Germinal center (tissue), 1 donor: ENCODE measurements around the gene IGSF11.
"Not testable (repeated sequence)": the region's sequence is repeated elsewhere in the genome, so short reads cannot be mapped to it uniquely, and the experiment has no call there.

Experiments used
- DNase-seq: peaks from one replicate; pipeline ENCODE4 v3.0.0; 2012; ENCODE audit warnings: mixed read lengths, low spot score

Gene IGSF11

DNA sequence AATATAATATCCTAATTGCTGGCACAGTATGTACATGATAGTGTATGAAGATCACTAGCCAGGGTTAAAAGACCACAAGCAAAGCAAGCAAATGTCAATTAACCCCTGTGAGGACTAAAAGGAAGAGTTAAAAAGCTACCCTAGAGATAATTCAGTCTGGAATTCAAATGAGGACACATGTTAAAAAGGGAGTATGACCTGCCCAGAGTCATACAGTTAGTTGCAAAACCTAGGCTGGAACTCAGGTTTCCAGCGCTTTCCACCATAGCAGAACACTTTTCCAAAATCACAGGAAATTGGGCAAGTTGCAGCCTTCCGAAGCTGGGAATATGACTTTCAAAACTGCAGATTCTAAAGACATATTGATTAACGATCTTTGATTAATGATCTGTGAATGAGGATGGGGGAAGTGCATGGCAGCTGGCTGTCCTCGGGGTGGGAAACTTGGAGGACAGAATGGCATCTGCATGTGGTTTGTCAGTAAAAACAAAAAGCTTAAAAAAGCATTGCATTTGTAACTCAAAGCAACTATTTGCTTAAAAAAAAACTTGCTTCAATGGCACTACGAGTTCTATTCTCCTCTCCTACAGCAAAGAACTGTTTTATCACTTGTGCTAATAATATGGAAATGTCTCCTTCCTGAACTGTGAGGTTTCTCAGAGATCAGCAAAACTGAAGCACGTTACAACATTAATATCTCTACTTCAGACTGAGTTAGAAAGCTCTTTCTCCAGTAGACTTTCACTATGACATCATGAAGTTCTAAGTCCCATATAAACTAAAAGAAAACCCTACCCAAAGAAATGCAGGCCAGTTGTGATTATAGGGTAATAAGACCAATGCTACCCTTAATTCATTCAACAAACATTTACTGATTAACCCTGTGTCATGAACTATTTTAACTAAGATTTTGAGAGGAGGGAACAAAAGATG is 46.2 kb downstream of the IGSF11 start:
- no peak for DNase-seq

DNA sequence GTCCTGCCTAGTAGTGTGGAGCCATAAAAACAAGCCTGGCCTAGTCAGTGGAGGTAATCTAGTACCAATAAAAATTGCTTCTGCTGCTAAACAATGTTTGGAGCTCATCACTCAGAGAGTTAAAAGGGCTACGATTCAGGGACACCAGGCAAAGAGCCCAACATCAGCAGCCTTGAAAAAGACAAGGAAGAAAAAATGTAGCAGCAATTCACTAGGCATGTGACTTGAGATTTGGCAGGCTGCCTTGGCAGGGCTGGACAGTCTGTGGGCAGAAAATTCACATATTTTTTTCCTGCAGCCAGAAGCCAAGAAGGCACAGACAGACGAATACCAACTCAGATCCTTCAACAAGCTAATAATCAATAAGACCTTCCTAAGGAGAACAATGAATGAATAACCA is 47.2 kb downstream of the IGSF11 start:
- DNase-seq = no peak

DNA sequence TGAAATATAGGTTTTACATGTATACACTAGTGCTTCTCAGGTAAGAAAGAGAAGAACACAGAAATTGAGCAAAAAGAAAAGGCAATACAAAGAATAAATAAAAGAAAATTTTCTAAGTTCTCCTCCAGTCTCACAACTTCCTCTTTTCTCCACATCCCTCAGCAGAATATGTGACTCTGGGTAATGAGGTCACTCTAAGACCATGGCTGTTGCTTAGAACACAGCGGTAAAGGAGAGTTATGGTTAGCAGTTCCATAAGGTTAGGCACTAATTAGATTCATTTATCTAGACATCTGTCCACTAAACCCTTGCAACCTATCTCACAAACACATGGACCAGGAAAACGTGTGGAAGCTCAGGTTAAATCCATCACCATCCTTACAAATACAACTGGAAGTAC is 47.9 kb downstream of the IGSF11 start:
- no peak for DNase-seq

DNA sequence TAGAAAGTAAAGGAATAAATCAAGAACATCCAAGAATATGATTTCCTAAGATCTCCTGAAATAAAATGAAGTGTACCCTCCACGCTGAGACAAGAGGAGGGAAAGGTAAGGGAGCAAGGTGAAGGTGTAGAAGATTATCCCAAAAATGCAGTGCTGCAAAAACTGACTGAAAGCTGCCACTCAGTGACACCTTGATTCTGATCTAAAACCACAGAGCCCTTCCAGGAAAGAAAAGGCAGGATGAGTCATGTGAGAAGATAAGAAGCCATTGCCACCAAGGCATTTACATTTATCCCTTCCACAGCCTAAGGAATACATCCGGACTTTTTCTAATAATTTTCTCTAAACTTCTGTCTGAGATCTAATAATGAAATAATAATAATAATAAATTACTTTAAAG is 49.9 kb downstream of the IGSF11 start:
- DNase-seq = no peak

GRCh38 chr3:118981494-118982134 is 53.0 kb downstream of the IGSF11 start:
- DNase-seq = no peak

DNA sequence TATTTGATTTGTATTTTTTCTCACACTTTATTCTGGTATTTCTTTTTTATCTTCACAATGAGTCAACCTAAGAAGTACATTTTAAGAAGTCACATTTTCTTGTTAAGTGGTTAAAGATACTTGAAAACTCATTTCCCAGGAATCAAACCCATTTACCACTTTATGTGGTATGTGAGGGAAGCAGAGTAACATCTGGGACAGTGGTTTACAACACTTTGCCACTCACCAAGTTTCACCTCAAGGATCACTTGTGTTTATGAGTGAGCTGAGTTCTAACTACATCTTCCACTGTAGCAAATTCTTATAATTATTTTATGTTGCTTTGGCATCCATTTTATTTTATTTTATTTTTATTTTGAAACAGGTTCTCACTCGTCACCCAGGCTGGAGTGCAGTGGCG is 53.8 kb downstream of the IGSF11 start:
- DNase-seq = no peak

DNA sequence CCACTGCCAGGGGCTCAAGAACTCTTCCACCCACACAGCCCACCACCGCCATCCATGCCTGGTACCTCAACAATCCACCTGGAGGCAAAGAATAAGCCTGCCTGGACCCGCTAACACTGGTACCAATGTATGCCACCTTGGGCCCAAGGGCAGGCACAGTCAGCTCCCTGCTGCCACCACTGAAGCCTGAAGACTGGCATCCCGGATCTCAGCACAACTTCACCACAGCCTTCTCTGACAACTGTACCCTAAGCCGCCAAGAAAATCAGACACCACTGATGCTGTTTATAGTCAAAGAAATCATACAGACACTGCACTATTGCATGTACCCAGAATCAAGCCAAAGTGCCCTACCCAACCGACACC is 56.3 kb downstream of the IGSF11 start:
- DNase-seq = no peak

- no peak for DNase-seq
Measured at GRCh38 chr3:118977671-118978392, 56.8 kb downstream of the IGSF11 start.

GRCh38 chr3:118977118-118977517 is 57.5 kb downstream of the IGSF11 start:
- DNase-seq = no peak

- DNase-seq = not testable (repeated sequence)
Measured at GRCh38 chr3:118975476-118975875, 59.2 kb downstream of the IGSF11 start.

DNA sequence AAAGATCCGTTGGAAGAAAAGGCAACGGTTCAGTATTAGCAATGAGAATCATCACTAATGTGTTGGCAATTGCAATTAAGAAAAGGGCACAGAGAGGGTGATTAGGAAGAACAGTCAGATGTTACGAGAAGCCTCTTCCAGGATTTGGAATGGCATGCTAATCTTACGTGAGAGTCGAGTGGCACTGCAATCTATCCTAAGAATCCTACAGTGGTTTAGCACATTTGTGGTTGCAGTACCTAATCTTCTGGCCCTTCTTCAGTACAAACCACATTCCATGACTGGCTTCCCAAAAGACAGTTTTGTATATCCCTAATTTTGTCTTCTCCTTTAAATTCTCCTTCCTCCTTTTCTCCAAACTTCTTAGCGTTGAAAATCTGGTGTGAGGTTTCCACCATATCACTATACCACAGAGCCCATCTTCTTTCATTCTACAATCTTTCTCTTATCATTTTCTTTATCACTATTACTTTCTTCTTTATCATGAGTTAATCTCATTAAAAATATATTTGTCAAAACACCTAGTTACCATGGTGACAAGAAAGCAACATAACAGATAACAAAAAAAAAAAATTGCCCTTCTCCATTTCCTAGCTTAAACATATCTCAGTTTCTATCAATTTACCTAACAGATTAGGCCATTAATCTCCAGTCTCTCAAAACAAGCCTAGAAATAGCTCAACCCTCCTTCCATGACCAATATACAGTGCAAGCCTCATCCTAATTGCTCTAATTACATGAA is 60.1 kb downstream of the IGSF11 start:
- DNase-seq = no peak

- DNase-seq = no peak
Measured at GRCh38 chr3:118973050-118973449, 61.6 kb downstream of the IGSF11 start.

- DNase-seq = no peak
Measured at GRCh38 chr3:118970819-118971218, 63.8 kb downstream of the IGSF11 start.

DNA sequence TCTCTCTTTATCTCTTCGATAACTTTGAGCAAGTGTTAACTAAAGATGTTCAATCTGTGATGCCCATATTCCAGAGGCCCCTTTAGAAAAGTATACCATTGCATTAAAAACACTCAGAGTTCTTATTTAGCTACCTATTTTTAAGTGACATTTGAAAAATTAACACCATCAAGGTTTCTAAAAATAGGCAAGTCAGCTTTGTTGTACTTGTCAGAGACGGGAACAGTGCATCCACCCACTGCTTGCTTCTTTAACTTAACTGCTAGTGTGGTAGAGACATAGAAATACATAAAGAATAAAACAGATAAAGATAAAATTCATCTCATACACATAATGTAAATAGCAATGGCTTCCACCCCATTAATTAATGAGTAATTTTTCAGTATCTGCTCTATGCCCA is 66.0 kb downstream of the IGSF11 start:
- DNase-seq = no peak

DNA sequence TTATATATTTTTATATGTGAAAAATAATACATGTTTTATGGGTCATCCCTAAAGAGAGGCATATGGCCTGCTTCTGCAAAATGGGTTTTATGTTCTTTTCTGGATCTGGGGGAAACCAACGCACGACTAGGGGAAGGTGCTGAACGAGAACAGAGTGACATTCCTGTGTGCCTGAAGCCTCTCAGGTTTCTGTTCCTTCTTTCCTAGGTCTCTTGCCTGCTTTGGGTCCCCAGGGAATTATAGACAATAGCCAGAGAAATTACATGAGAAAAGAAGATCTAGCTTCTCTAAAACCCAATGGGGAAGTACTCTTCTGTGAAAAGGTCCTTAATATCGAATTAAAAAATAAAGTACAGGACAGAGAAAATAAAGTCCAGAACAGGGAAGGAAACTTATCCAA is 66.5 kb downstream of the IGSF11 start:
- DNase-seq = no peak

DNA sequence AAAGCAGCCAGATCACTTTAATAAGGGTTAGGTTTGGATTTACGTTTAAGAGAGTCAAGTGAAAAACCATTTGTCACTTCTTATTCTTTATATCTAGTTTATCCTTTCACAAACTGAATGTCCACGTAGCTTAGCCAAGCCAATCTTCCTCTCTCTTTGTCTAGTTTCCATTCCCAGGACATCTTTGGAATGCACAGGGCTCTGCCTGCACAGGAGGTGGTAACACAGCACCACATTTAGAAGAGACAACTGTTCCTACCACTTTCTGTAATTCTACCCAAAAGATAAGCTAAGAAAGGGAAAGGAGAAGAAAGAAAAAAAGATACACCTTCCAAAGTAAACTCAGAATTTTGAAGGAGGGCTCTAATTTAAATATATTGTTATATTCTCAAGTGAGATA is 67.9 kb downstream of the IGSF11 start:
- DNase-seq = no peak

- no peak for DNase-seq
Measured at GRCh38 chr3:118963711-118964110, 70.9 kb downstream of the IGSF11 start.

DNA sequence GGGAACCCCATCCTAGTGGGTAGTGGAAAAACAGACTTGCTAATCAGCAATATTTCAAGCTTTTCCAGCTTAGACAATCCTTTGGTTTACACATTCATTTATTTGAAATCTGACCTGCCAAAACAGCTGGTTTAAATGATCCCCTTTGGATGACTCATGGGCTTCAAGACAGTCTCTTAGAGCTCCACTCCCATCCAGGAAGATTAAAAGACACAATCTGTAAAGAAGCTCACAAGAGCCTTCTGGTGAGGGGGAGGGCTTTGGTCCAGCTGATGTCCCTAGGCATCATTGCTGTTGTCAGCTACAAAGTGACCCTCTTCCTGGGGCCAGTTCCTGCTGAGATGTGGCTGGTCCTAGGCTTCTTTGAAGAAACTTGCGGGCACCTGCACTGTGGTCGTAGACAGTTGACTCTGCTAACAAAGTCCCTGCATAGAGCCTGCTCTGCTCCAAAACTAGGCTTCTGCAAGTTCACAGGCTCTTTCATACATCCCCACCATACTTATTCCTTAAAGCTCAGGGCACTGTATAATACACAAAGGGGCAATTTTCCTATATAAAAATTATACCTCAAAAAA is 73.7 kb downstream of the IGSF11 start:
- DNase-seq = no peak

GRCh38 chr3:118955914-118956556 is 78.6 kb downstream of the IGSF11 start:
- DNase-seq = no peak

- DNase-seq = no peak
Measured at GRCh38 chr3:118951089-118951488, 83.6 kb downstream of the IGSF11 start.

DNA sequence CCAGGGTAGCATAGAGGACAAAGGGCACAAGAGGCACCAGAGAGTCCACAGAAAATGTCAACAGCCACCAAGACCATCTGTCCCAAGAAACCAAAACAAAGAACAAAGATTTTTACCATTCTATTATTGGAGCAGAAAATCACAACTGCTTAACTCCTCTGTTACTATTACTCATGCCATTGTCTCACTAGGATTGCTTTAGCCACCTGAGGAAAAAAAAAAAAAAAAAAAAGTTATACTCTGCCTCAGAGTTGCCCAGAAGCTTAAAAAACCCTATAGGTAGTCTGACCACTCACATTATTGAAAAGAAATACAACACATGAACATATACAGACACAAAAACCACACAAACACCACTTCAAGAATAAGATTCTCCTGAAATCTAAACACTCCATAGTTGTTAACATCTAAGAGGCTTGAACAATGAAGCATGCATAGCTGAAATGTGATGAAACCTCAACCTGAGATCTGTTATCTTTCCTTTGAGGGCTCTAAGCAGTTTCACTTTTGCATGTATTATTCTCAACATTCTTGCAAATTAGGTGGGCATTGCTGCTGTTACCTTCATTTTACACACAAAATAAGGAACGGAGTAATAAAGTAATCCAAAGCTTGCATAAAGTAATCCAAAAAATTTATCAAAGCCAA is 85.4 kb downstream of the IGSF11 start:
- no peak for DNase-seq
